GM19351 (cell line): ENCODE results near the gene DPP6.
A peak's percentile ranks its signal among the peaks of the same experiment; 100 is the strongest.

Source experiments
- ATAC-seq: cut with Tn5 transposase; IDR thresholded peaks from one replicate; pipeline ENCODE4 v1.9.1; 2021; ENCODE audit warnings: mild to moderate bottlenecking, moderate library complexity; ENCODE audit not compliant: unreplicated experiment

DPP6 gene

DNA sequence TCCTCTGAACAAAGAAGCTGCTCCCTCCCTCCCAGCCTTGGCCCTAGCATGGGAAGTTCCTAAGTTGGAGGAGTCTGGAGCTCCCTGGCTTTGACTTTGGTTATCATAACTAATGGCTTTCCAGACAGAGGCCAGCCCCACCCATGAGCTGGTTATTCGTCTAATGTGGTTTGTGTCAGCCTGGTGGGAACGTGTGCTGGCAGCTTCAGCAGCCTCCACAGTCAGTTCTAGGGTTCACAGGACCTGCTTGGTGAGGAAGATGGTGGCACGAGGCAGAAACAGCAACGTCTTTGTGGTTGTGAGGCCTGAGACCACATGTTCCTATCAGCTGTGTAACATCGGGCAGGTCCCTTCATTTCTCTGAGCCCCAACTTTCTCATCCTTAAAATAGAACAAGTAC lies 847.7 kb downstream of the DPP6 start:
- ATAC-seq: no peak

DNA sequence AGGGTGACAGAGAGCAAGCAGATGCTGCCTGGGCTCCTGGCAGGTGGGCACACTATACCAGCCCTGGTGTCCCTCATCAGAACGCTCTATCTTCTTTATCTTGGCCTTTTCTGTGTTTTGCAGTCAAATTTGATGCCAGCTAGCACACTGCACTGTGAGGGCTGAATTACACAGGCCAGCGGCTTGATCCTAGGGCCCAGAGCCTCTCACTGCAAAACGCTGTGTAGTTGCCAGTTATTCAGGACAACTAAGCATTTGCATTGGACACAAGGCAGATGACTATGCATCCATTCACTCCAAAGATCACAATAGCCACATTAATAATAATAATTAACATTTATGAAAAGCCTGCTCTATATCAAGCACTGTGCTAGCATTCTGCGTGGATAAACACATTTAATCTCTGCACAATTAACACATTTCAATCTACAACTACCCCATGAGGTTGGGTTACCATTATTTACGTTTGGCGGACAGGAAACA lies 850.4 kb downstream of the DPP6 start:
- ATAC-seq: no peak

DNA sequence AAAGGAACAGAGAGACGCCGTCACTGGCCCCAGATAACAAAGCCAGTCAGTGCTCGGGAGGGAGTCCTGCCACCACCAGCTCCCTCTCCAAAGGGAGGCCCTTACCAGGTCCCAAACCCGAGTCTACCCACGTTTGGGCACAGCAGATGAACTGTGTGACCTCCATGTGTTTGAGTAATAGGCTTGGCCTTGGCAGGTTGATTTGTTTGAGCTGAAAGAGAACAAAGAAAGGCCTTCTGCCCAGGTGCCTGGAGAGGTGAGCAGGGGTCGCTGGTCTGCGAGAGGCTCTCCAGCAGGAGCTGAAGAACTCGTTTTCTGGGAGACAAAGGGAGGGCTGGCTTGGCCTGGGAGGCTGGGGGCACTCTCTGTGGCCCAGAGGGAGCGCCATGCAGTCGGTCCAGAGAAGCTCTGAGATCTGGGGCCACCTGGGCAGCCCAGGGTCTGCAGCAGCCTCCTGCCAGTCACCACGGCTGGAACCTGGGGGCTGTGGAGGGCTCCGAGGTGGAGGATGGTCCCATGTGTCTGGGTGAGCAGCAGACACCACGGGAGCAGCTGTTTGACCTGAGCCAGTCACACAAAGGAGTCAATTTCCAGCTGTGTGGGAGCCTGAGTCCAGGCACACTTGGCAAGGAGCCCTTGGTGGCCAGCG lies 851.0 kb downstream of the DPP6 start:
- no peak for ATAC-seq

DNA sequence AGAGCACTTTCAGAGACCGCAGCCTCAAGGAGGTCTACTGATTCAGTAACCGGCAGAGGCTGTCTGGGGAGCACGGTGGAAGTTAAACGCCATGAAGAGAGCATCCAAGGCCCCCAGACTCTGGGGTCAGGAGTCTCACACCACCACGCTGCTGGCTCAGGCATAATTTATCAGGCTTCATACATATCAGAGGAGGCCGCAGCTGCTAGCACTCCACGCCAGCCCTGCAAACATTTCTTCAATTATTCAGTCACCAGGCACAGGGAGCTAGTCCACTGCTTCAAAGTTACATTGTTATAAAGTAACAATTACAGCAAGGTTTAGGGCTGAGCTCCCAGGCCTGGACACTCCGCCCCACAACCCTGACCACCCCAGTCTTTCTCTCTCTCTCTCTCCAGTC lies 852.9 kb downstream of the DPP6 start:
- ATAC-seq: no peak

DNA sequence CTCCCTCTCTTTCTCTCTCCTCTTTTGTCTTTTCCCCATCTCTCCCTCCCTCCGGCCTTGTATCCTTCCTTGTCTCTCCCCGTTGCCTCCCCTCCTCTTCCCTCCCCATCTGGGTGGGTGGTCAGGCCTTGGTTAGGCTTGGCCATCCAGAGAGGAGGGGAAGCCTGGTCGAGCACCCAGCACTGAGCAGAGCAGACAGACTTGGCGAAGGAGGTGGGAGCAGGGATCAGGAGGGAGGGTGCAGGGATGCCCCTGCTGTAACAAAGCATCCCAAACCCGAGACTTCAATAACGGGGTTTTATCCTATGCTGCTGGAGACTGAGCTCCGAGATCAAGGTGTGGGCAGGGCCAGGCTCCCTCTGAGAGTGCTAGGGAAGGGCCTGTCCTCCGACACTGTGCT lies 853.4 kb downstream of the DPP6 start:
- no peak for ATAC-seq

DNA sequence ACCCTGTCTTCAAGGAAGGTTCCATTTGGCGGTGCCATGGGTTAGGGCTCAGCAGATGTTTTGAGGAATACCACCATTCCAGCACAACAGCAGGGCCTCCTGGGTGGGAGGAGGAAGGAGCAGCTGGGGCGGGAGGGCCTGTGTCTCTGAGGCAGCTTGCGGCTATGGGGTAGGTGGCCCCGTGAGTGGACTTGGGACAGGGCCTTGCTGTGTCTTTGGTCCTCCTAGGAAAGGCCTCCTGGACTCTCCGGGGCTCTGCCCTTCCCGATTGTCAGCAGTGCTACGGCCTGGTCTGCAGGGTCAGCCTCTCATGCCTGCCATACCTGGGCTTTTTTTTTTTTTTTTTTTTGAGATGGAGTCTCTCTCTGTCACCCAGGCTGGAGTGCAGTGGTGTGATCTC lies 854.0 kb downstream of the DPP6 start:
- no peak for ATAC-seq

DNA sequence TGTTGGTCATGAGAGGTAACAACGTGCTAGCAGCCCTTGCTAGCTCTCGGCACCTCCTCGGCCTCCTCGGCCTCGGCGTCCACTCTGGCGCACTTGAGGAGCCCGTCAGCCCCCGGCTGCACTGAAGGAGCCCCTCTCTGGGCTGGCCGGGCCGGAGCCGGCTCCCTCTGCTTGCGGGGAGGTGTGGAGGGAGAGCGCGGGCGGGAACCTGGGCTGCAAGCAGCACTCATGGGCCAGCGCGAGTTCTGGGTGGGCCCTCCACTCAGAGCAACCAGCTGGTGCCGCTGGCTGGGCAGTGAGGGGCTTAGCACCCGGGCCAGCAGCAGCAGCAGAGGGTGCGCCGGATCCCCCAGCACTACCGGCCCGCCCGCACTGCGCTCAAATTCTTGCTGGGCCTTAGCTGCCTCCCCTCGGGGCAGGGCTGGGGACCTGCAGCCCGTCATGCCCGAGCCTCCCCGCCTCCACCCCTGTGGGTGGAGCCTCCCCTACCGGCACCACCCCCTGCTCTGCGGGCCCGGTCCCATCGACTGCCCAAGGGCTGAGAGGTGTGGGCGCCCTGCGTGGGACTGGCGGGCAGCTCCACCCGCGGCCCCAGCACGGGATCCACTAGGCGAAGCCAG lies 854.6 kb downstream of the DPP6 start:
- ATAC-seq: no peak

DNA sequence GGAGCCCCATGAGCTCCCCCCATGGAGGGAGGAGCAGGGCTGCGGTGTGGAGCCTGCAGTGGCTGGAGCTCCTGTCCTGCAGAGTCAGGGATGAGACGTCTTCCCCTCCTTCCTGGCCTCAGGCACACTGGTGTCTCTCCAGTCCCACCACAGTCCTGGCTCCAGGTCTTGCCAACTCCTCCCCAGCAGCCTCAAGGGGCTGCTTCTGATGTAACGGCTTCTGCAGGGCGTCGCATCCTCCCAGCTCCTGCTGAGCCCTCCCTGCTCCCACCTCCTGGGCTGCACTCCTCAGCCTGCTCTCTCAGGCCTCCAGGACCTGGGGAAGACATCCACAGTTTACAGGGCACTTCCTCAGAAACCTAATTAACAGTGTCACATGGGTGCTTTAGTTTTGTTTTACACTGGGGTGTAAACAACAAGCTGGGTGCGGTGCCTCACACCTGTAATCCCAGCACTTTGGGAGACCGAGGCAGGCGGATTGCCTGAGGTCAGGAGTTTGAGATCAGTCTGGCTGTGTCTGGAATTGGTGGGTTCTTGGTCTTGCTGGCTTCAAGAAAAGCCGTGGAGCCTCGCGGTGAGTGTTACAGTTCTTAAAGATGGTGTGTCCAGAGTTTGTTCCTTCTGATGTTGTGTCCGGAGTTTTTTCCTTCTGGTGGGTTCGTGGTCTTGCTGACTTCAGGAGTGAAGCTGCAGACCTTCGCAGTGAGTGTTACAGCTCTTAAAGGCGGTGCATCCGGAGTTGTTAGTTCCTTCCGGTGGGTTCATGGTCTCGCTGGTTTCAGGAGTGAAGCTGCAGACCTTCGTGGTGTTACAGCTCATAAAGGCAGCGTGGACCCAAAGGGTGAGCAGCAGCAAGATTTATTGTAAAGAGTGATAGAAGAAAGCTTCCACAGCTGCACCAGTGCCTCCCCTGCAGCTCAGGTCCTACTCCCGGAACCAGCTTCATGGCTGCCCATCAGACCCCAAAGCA lies 855.7 kb downstream of the DPP6 start:
- ATAC-seq: no peak

DNA sequence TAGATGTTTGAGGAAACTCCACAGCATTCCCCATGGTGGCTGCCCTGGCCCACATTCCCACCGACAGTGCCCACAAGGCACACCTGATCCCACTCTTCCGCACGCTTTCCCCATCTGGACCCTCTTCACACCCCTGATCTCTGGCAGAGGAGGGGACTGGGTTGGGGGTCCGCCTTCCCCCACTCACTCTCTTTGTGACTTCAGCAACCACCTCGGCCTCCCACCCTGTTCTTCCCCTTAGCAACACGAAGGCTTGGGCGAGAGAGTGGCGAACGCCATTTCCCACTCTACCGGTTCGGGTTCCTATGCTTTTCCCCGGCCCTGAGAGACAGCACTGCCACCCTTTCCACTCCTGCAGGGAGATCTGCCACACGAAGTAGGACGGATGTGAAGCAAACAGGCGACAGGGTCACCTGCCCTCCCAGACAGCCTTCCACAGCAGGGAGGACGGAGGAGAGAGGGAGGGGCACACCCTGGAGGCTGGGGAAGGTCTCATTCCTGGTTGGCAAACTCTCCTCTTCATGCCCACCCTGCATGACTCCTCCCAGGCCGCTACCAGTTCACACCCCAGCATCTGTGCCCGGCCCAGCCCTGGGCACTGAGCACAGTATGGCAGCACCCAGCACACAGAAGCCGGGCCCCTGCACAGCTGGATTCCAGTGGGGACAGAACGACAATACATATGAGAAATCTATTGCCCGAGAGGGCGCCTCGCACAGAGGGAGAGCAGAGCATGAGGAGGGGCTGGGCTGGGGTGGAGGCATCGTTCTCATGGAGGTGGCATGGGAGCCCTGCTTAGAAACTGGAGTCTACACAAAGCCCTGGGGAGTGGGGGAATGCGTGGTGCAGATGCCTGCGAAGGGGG lies 857.3 kb downstream of the DPP6 start:
- no peak for ATAC-seq

DNA sequence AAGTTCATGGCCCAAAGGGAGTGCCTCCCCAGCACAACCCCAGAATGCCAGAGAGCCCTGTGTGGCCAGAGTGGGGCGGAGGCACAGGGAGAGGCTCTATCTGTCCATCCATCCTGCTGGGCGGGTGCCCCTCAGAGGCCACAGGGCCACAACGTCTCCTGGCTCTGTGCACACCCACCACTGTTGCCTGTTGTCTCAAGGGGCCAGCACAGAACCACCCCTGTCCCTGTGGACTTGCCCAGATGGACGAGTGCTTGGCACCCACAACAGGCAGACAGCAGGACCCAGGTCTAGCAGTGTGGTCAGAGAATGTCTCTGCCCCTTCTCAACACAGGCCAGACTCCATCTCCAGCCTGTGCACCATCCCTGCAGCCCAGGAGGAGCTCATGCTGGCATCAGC lies 857.9 kb downstream of the DPP6 start:
- no peak for ATAC-seq

DNA sequence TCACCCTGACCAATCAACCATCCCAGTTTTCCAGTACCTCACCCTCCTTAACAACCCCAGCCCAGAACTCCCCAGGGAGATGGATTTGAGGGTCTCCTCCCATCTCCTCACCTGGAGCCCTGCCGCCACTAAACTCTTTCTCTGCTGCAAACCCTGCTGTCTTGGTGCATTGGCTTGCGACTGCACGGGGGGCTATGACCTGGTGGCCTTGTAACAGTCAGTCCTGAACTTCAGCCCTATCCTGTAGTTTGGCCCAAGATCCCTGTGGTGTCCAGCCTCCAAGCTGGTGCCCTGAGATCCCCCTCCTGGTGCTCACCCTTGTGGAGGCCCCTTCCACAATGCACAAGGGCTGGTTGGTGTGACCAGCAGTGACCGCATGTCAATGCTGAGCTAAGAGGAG lies 858.8 kb downstream of the DPP6 start:
- no peak for ATAC-seq

DNA sequence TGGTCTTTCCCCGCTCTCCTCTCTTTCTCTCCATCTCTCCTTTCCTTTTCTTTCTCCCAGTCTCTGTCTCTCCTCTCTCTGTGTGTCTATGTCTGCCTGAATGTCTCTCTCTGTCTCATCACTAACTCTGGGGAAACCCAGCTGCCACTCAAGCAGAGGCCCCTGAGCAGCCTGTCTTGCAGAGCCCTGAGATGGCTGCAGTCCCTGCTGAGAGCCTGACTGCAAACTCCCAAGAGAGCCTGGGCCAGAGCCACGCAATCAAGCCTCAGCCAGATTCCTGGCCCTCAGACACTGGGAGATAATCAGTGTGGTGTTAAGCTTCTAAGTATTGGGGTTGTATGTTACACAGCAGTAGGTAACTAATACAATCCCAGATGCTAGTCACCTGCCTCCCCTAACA lies 859.2 kb downstream of the DPP6 start:
- no peak for ATAC-seq

DNA sequence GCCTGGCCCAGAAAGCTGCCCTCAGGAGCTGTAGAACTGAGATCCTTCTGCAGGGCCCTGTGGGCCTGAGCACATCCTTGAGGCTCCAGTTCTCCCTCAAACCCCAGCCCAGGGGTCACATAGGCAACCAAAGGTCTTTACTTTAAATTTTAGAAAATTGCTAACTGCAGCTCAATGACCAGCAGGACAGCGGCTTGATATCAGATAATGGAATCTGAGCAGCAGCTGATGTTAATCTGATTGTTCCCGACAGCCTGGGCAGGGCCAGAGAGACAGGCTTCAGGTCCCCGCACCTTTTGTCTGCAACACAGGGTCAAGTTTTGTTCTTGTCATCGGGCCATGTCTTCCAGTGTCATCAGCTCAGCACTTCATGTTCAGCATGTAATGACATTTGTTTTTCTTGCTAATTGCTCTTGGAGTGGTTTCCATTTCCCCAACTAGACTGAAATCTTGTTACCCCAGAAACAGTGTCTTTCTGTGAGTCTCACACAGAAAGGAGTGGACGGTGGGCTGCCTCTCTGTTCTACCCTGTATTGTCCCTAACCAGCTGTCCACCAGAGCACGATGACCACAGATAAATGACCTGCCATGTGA lies 859.8 kb downstream of the DPP6 start:
- no peak for ATAC-seq

DNA sequence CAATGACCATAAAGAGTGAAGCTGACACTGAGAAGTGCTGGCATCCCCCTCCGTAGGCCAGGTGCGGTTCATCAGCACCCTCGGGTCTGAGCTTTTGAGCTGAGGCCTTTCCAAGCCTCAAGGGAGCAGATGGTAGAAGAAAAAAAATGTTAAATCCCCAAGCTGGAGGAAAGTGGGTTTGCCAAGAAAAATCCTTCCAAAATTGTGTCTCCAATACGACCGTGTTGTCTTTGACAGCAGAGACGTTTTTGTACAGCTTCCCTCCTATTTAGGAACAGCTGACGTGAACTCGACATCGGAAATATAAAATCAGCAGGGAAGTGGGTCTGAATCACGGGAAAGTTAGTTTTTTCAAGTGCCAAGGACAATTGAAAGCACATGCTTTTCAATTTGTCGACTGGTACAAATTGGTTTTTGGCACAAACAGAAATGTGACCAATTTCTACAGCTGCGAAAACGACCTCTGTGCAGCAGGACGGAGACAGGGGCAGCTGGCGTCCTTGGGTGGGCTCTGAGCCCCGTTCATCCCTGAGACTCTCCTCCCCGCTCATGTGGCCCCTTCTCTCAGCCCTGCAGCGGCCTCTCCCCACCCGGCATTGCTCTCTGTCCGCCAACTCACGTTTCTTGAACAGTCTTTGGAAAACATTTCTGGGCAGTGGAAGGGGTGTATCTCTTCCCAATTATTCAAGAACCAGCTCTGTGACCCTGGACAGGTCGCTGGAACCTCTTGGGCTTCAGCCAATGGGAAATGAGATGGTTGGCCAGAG lies 860.9 kb downstream of the DPP6 start:
- ATAC-seq: no peak

DNA sequence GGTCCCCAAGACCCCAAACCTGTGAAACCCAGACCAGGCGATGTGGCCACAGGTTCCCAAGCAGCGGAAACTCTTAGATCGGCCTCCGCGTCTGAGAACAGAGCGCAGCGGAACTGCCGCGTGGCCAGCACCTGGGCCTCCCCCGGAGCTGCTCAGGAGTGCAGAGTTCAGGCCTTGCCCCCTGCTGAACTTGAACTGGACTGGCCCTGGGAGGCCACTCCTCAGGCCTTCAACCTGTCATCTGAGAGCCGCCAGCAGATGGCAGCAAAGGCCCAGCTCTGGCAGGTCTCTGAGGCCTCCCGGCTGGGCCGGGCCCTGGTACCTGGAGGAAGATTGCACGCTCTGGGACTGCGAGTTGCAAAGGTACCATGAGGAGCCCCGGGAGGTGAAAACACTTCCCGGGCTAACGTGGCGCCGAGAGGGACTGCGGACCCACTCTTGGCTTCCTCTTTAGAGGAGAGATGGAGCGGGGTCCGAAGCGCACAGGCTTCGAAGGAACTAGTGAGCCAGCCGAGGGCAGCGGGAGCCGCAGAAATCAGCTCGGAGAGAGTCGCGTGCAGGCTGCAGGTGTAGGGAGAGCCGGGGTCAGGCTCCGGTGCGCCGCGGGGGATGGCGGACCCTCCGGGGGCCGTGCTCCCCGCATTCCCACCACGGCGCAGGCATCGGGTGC lies 861.6 kb downstream of the DPP6 start:
- ATAC-seq: peak; percentile 98

DNA sequence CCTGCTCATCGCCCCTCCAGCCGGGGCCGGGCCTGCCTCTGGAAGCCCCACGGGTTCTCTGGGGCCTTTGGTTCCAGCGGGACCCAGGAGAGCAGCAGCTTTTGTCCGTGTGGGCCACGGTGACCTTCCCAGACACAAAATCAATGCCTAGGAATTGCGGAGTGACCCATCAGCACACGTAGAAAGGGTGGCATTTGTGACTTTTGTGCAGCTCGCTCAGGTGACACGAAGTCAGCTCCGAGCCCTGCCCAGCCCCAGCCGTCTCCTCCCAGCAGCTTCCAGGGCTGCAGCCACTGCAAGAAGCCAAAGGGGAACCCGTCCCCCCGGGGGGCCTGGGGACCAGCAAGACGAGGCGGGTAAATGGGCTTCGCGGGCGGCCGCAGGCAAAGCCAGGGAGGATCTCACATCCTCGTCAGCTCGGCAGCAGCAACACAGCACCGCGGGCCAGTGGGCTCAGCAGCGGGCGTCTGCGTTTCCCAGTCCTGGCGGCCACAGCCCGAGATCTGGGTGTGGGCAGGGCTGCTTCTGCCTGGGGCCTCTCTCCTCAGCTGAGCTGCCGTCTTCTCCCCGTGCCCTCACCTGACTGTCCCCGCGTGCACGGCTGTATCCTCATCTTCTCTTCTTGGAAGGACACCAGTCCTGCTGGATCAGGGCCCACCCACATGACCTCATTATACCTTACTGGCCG lies 862.3 kb downstream of the DPP6 start:
- ATAC-seq: no peak

DNA sequence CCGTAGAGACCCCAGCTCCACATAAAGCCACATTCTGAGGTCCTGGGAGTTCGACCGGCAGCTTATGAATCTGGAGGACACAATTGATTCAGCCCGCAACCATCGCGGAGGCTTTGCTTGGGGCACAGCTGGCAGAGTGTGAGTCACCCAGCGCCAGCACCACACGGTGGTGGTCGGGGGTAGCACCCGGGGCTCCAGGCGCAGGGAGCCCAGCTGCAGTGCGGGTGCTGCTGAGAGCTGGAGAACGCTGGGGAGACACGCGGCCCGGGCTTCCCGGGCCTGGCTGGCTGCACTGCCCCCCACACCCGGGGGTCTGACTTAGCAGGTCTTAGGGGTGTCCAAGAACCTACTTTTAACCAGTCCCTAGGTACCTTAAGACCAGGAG lies 862.8 kb downstream of the DPP6 start:
- no peak for ATAC-seq

DNA sequence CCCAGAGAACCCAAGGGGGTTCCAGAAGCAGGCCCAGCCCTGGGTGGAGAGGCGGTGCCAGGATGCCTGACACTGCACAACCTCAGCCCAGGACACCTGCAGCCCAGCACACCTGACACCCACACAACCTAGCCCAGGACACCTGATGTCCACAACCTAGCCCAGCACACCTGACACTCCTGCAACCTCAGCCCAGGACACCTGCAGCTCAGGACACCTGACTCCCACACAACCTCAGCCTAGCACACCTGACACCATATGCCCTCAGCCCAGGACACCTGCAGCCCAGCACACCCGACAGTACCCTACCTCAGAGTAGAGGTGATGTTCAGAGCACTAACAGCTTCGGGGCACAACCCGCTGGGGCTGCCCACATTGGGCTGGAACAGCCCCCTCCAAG lies 863.4 kb downstream of the DPP6 start:
- no peak for ATAC-seq

DNA sequence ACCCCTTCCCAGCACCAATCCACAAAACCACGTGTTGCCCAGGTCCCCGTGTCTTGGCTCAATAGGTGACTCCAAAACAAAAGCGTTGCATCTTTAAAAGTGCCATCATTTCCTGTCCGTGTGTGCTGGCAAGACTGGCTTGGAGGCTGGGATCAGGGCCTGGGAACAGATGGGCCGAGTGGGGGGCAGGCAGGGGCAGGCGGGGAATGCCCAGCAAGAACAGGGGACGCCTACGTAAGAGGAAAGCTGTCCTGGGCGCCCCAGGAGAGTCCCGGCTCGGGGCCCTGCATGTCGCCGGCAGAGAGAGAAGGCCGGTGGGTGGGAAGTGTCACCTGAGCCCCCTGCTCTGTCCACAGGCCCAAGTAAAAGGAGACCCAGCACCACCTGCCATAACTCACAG lies 864.2 kb downstream of the DPP6 start:
- no peak for ATAC-seq
